IPS-15b (cell line): ENCODE results near the gene TXNRD3.
A peak's percentile ranks its signal among the peaks of the same experiment; 100 is the strongest.

Experiments
- H3K27me3 ChIP-seq: one replicate; pipeline ENCODE4 v1.6.1; 2013; ENCODE audit warnings: low read length; ENCODE audit not compliant: control insufficient read depth, insufficient read depth
- H3K36me3 ChIP-seq: one replicate; pipeline ENCODE4 v1.6.1; 2013; ENCODE audit warnings: low read length; ENCODE audit not compliant: control insufficient read depth, insufficient read depth
- H3K4me1 ChIP-seq: one replicate; pipeline ENCODE4 v1.6.1; 2013; ENCODE audit warnings: mild to moderate bottlenecking, low read length; ENCODE audit not compliant: control insufficient read depth, insufficient read depth
- H3K4me3 ChIP-seq: one replicate; pipeline ENCODE4 v1.5.1; 2013; ENCODE audit warnings: low read depth, low read length
- H3K9ac ChIP-seq: one replicate; pipeline ENCODE4 v1.6.1; 2013; ENCODE audit warnings: low read depth, mild to moderate bottlenecking, low read length
- H3K9me3 ChIP-seq: one replicate; pipeline ENCODE4 v1.6.1; 2013; ENCODE audit warnings: mild to moderate bottlenecking, low read length; ENCODE audit not compliant: control insufficient read depth, insufficient read depth

TXNRD3 gene

GRCh38 chr3:126682009-126682408, 27.1 kb upstream of the TXNRD3 start:
- no peak overlapping the region for H3K4me3 ChIP-seq
- H3K36me3 ChIP-seq: no peaks in the 10 kb centered on the region
- H3K27me3 ChIP-seq: peaks cover 22% of the 10 kb centered on the region
- peaks cover 3% of the 10 kb centered on the region for H3K4me1 ChIP-seq
- no peak overlapping the region for H3K9ac ChIP-seq
- H3K9me3 ChIP-seq: no peaks in the 10 kb centered on the region

DNA sequence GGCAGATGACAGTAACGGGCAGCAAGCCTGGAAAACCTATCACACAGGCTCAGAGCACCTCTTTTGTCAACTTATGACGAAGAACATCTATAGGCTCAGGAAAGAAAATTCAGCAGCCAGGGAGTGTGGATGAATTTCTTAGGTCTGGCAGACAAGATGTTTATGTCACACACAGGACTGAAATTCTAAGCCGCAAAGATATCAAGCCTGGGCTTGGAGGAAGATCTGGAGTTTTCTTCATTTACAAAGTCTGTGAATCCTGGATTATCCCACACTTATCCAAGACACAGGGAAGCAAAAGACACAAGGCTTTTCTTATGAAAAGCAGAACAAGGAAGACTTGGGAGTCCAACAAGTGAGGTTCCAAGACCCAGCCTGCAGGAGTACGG, 25.7 kb upstream of the TXNRD3 start:
- H3K9me3 ChIP-seq: no peaks in the 10 kb centered on the region
- no peak overlapping the region for H3K4me3 ChIP-seq
- no peak overlapping the region for H3K9ac ChIP-seq
- H3K27me3 ChIP-seq: peaks cover 22% of the 10 kb centered on the region
- H3K36me3 ChIP-seq: no peaks in the 10 kb centered on the region
- H3K4me1 ChIP-seq: peaks cover 3% of the 10 kb centered on the region

- Histone ChIP-seq H3K27me3 (peaks cover 22% of the 10 kb centered on the region), H3K9ac (no peak overlapping the region), H3K4me1 (peaks cover 3% of the 10 kb centered on the region), H3K36me3 (no peaks in the 10 kb centered on the region), H3K9me3 (no peaks in the 10 kb centered on the region), H3K4me3 (peak overlapping the region; percentile 18)
Measured at GRCh38 chr3:126679831-126680666, 25.1 kb upstream of the TXNRD3 start.

- Histone ChIP-seq H3K36me3 (no peaks in the 10 kb centered on the region), H3K9me3 (no peaks in the 10 kb centered on the region), H3K4me3 (peak overlapping the region; percentile 18), H3K4me1 (peaks cover 3% of the 10 kb centered on the region), H3K27me3 (peaks cover 22% of the 10 kb centered on the region), H3K9ac (no peak overlapping the region)
Measured at GRCh38 chr3:126679318-126679751, 24.4 kb upstream of the TXNRD3 start.

DNA sequence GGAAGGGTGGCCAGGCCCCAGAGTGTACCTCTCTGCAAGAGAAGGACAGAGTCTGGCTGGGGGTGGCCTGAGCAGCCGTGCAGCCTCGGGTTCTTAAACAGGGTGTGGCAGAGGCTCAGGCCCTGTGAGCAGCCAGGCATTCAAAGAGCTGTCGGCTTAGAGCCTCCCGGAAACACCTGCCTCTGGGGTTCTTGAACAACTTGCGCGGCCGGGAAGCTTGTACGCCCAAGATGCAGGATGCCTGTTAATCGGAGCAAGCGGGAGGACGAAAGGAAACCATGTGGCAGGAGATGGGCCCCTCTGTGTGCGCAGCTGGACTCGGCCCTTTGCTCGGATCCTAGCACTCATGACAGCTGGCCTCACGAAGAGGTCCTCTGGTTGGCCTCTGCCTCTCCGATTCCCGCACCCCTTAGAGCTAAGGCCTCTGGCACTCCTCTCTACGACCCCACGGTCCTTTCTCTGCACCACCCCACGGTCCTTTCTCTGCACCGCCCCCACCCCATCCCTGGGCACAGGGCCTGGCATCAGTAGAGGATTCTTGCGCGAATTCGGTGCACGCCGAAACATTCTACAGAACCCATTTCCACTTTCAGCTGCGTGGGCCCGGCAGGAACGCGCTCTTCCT, 23.9 kb upstream of the TXNRD3 start:
- peaks cover 22% of the 10 kb centered on the region for H3K27me3 ChIP-seq
- H3K9ac ChIP-seq: no peak overlapping the region
- peak overlapping the region; percentile 16 for H3K4me3 ChIP-seq
- no peaks in the 10 kb centered on the region for H3K36me3 ChIP-seq
- H3K9me3 ChIP-seq: no peaks in the 10 kb centered on the region
- H3K4me1 ChIP-seq: peaks cover 3% of the 10 kb centered on the region

DNA sequence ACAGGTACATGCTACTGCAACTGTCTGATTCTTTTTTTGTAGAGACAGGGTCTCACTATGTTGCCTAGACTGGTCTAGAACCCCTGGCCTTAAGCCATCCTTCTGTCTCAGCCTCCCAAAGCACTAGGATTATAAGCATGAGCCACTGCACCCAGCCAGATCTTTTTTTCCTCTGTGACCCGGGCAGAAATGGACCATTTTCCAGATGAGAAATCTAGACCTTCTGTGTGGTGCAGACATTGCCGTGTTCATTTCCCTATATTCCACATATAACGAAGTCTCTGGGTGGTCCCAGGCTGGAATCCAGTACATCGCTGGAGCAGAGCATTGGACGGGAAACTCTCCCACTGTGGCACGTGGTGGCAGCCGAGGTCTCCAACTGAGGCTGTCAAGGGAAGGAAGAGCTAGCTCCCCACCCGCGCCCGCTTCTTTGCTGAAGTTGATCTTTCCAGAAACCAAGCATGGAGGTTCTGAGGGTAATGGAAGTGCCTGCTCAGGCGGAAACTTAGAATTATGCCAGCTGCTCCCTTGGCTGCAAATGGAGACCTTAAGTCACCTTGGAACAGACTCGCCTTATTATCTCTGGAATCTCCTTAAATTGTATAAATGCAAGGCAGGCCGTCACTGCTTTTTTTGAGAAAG, 23.1 kb upstream of the TXNRD3 start:
- Histone ChIP-seq H3K4me3 (no peak overlapping the region), H3K4me1 (no peaks in the 10 kb centered on the region), H3K9ac (no peak overlapping the region), H3K27me3 (peaks cover 22% of the 10 kb centered on the region), H3K36me3 (no peaks in the 10 kb centered on the region), H3K9me3 (no peaks in the 10 kb centered on the region)

DNA sequence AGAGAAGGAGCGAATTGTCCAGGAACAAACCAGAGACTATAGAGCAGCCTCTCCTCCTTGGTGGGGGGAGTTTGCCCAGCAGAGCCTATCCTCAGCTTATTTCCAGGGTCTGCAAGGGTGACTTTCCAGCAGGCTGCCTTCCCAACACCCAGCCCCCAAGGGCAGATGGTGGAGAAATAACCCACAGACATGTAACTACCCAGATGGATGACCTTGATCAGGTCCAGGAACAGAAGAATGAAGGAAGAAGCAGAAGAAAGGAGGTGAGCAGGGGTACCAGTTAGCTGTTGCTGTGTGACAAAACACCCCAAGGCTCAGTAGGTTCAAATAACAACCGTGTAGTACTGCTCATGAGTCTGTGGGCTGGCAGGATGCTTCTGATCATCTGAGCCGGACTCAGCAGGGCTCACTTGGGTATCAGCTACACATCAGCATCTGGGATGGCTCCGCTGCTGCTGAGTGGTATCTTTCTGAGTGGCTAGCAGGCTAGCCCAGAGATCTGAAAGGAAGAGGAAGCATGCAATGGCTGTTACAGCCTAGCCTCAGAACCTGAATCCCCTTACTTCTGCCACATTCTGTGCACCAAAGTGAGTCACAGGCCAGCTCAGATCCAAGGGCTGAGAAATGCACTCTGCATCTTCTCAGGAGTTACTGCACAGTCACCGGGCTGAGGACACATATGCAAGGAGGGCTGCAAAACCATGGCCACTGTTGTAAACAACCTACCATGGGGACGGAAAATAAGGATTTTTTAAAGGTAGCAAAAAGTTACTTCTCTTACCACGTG, 22.2 kb upstream of the TXNRD3 start:
- Histone ChIP-seq H3K9ac (no peak overlapping the region), H3K27me3 (peaks cover 22% of the 10 kb centered on the region), H3K9me3 (no peaks in the 10 kb centered on the region), H3K4me3 (no peak overlapping the region), H3K4me1 (no peaks in the 10 kb centered on the region), H3K36me3 (no peaks in the 10 kb centered on the region)

DNA sequence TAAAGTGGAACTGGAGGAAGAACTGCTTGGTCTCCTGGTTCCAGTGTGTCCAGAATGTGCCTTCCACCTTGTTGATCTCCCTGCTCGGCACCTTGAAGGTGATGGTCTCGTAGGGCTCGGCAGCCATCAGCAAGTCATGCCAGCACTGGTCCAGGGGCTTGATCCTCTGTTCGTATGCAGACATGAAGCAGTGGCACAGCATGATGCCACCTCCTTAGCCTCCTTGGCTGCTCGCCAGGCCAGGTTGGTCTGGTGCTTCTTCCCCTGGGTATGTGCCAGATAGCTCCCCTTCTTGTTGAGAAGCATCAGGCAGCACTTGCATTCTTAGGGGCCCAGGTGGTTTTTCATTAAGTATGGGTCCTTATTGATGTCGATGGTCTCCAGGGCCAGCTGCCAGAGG, 17.8 kb upstream of the TXNRD3 start:
- no peaks in the 10 kb centered on the region for H3K9me3 ChIP-seq

GRCh38 chr3:126672340-126672739, 17.4 kb upstream of the TXNRD3 start:
- H3K4me1 ChIP-seq: no peaks in the 10 kb centered on the region
- H3K27me3 ChIP-seq: no peaks in the 10 kb centered on the region
- no peak overlapping the region for H3K4me3 ChIP-seq
- no peak overlapping the region for H3K9ac ChIP-seq
- no peaks in the 10 kb centered on the region for H3K9me3 ChIP-seq
- H3K36me3 ChIP-seq: no peaks in the 10 kb centered on the region

More for the DNA sequence above, 17.8 kb upstream of the TXNRD3 start:
- H3K4me3 ChIP-seq: no peak overlapping the region
- no peaks in the 10 kb centered on the region for H3K36me3 ChIP-seq
- no peak overlapping the region for H3K9ac ChIP-seq
- H3K27me3 ChIP-seq: no peaks in the 10 kb centered on the region
- no peaks in the 10 kb centered on the region for H3K4me1 ChIP-seq

GRCh38 chr3:126671521-126671920, 16.6 kb upstream of the TXNRD3 start:
- H3K36me3 ChIP-seq: no peaks in the 10 kb centered on the region
- no peaks in the 10 kb centered on the region for H3K27me3 ChIP-seq
- no peaks in the 10 kb centered on the region for H3K4me1 ChIP-seq
- no peak overlapping the region for H3K9ac ChIP-seq
- H3K4me3 ChIP-seq: no peak overlapping the region
- H3K9me3 ChIP-seq: no peaks in the 10 kb centered on the region
